Measurements from ENCODE around the gene DNAJB11.

DNAJB11 gene

DNA sequence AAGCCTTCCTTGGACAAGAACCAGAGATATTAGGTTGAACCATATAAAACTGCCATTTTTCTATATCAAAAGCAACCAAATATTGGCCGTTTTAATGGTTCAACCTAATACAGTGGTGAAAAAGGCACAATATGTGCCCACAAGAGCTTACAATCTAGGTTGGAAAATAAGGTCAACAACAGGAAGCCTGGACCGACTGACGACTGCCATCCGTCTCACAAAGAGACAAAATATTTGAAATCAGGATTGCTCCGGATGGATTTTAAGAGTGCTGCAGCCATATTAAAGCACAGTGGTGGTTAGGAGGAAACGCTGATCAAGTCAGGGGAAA is 43.7 kb downstream of the DNAJB11 start:
- TF ChIP-seq, protein P1, sequence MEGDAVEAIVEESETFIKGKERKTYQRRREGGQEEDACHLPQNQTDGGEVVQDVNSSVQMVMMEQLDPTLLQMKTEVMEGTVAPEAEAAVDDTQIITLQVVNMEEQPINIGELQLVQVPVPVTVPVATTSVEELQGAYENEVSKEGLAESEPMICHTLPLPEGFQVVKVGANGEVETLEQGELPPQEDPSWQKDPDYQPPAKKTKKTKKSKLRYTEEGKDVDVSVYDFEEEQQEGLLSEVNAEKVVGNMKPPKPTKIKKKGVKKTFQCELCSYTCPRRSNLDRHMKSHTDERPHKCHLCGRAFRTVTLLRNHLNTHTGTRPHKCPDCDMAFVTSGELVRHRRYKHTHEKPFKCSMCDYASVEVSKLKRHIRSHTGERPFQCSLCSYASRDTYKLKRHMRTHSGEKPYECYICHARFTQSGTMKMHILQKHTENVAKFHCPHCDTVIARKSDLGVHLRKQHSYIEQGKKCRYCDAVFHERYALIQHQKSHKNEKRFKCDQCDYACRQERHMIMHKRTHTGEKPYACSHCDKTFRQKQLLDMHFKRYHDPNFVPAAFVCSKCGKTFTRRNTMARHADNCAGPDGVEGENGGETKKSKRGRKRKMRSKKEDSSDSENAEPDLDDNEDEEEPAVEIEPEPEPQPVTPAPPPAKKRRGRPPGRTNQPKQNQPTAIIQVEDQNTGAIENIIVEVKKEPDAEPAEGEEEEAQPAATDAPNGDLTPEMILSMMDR (IDR thresholded peaks at IDR 0.05; ENCODE audit: low read depth, low read length, missing control alignments), result no peak
- H3K4me3 ChIP-seq (ENCODE audit: low read depth, low read length), result no peak overlapping the region
- no peak for DNase-seq (ENCODE audit: low read depth)

DNA sequence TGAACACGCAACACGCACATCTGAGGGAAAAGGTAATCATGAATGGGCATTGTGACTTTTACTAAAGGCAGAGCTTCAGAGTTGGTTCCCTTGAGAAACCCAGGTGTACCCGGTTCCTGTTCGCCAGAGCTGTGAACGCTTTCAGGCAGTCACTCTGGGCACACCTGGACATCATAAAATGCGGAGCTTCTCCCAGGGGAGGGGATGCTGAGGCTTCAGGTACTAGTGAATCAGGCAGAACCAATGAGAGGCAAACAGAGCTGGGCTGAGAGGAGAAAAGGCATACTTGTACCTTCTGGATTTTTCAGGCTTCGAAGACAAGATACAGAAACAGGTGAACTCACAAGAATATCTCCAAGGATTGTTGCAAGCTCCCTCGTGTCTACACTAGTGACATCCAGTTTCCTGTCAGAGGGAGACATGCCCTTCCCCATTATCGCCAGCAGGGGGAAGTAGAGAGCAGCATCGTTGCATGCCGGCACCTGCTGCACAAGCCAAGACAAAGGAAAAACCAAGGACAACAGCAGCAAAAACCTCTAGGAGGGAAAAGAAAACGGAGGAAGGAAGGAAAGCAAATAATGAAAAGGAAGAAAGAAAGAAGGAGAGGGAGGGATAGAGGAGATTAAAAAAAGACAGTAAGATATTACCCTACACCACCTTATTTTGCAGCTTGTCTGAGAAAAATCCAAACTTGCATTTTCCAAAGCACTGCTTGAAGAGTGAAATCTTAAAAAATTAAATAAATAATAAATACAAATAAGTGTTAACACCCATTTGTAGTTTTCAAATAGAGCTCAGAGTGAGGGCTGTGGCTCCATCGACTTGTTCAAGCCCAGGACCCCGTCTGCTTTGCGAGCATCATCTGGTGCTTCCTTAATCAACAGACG is 44.3 kb downstream of the DNAJB11 start:
- no peak overlapping the region for H3K4me3 ChIP-seq (ENCODE audit: low read depth, low read length)
- TF ChIP-seq, protein P1 (IDR thresholded peaks at IDR 0.05; ENCODE audit: low read depth, low read length, missing control alignments), result peak; percentile 96
- peak; percentile 24 for DNase-seq (ENCODE audit: low read depth)

DNA sequence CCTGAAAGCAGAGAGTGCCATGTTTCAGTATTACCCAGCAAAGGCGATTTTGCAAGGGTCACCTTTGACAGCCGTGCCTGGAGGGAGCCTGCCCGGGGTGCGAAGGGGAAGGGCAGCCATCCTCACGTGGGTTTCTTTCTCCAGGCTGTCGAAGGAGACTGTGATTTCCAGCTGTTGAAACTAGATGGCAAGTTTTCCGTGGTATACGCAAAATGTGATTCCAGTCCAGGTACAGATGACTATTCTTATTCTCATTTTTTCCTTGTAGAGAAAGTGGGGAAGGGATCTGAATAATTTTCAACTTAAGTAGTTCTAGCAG is 45.7 kb downstream of the DNAJB11 start:
- H3K4me3 ChIP-seq (ENCODE audit: low read depth, low read length), result no peak overlapping the region
- TF ChIP-seq, protein P1 (IDR thresholded peaks at IDR 0.05; ENCODE audit: low read depth, low read length, missing control alignments), result no peak

DNA sequence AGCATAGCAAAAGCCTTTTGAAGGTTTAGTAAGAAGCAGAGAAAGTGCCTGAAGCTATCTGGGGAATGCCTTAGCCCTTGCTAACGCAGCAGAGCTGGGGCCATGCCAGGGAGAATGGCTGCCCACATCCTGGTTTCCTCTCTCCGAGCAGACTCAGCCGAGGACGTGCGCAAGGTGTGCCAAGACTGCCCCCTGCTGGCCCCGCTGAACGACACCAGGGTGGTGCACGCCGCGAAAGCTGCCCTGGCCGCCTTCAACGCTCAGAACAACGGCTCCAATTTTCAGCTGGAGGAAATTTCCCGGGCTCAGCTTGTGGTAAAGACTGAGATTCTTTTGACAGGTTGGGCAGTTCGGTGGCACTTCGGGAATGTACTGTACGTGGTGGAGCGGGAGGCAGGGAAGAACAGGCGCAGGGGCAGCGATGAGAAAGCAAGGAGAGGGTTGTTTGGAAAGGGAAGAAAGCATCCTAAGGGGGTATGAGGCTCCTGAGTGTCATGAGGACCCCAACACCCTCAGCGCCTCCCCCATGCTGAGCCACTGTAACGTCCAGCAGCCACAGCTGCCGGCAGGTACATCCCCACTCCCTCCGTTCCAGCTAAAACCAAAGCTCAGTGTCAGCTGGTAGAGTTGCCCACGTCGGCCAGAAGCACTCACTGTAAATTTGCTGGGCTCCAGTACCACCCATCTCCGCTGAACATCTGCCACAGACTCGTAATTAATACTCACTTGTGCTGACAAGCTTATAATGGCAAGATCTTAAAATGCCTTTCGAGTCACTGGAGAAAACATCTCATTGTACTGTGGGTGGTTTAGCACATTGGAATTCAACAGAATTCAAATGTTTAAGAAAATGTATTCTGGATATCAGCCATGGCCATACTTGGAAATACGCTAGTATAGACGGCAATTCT is 46.8 kb downstream of the DNAJB11 start:
- no peak overlapping the region for H3K4me3 ChIP-seq (ENCODE audit: low read depth, low read length)
- peak; percentile 44 for DNase-seq (ENCODE audit: low read depth)
- TF ChIP-seq, protein P1 (IDR thresholded peaks at IDR 0.05; ENCODE audit: low read depth, low read length, missing control alignments), result peak; percentile 90

More for the DNA sequence above, 45.7 kb downstream of the DNAJB11 start:
- no peak for DNase-seq (ENCODE audit: low read depth)

DNA sequence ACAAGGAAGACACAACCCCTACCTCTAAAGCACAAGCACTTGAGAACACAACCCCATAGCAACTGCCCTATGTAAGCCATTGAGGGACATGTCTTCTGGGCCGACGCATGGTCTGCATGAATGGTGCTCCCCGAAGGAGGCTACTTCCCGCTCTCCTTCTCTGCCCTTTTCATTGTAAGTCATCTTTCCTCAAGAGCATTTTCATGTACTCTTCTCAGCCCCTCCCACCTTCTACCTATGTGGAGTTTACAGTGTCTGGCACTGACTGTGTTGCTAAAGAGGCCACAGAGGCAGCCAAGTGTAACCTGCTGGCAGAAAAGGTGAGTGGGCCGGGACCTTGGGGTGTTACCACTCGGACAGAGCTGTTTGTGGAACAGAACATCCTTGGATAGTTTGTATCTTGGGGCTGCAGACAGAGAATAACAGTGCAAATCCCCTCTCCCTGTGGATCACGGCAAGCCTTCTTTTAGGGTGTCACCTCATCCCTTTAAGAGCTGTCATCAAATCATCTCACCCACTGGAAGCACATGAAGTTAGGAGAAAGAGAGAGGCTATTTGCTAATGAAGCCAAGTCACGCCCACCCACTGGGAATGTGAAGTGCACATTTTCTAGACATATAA is 47.9 kb downstream of the DNAJB11 start:
- TF ChIP-seq, protein P1 (IDR thresholded peaks at IDR 0.05; ENCODE audit: low read depth, low read length, missing control alignments), result no peak
- no peak for DNase-seq (ENCODE audit: low read depth)
- H3K4me3 ChIP-seq (ENCODE audit: low read depth, low read length), result no peak overlapping the region

DNA sequence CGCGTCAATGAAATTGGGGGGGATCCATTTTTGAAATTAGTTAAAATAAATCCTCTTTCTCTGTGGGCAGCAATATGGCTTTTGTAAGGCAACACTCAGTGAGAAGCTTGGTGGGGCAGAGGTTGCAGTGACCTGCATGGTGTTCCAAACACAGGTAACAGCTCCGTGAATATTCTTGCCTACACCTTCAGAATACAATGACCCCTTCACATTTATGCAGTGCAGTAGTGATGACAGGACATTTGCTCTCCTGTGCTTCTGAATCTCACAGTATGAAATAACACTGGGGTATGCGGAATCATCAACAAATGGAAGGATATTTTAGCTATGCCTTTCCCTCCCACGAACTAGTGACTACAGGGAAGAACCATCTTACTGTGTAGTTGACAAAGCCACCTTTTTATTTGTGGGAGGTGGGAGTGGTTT is 49.3 kb downstream of the DNAJB11 start:
- H3K4me3 ChIP-seq (ENCODE audit: low read depth, low read length), result no peak overlapping the region
- no peak for DNase-seq (ENCODE audit: low read depth)
- TF ChIP-seq, protein P1 (IDR thresholded peaks at IDR 0.05; ENCODE audit: low read depth, low read length, missing control alignments), result no peak
